ENCODE measurements around the gene ABHD17C.

Gene ABHD17C

GRCh38 chr15:80727196-80727595 is 32.1 kb downstream of the ABHD17C start:
- no peaks in the 10 kb centered on the region for H3K9me3 ChIP-seq (ENCODE audit: control insufficient read depth in 1 of 2, low read length in 2 of 2)
- H3K4me3 ChIP-seq (ENCODE audit: low read depth in 1 of 2, low read length in 2 of 2), result no peak overlapping the region
- H3K9ac ChIP-seq (ENCODE audit: low read depth in 1 of 2, low read length in 2 of 2), result no peak overlapping the region
- peaks cover 4 to 6% of the 10 kb centered on the region in 2 donors for H3K4me1 ChIP-seq (ENCODE audit: control insufficient read depth in 1 of 2, insufficient read depth in 2 of 2, low read length in 2 of 2)
- H3K27ac ChIP-seq (ENCODE audit: low read depth, low read length), result no peak overlapping the region
- no peaks in the 10 kb centered on the region for H3K27me3 ChIP-seq (ENCODE audit: control insufficient read depth in 1 of 2, insufficient read depth in 2 of 2, low read length in 2 of 2)
- peaks cover 5% of the 10 kb centered on the region in 2 donors for H3K36me3 ChIP-seq (ENCODE audit: control insufficient read depth in 1 of 2, insufficient read depth in 2 of 2, low read length in 2 of 2)

DNA sequence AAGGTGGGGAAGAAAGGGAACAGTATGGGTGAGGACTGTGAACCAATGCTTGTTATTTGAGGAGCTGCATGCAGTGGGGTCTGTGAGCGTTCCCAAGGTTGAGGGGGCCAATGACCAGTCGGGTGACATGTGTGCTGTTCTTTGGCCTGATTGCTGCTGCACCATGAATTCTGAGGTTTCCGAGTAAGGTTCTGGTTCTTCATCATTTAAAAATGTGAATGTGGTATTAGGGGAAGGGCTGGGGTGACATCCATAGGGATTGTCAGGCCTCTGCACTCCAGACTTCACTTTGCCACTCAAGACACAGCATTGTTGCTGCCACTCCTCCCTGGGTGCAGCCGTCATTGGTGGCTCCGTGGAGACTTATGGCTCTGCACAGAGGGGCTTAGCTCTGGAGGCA is 32.5 kb downstream of the ABHD17C start:
- Histone ChIP-seq H3K27me3 (ENCODE audit: control insufficient read depth in 1 of 2, insufficient read depth in 2 of 2, low read length in 2 of 2) (no peaks in the 10 kb centered on the region), H3K36me3 (ENCODE audit: control insufficient read depth in 1 of 2, insufficient read depth in 2 of 2, low read length in 2 of 2) (peaks cover 5% of the 10 kb centered on the region in 2 donors), H3K9me3 (ENCODE audit: control insufficient read depth in 1 of 2, low read length in 2 of 2) (no peaks in the 10 kb centered on the region), H3K4me1 (ENCODE audit: control insufficient read depth in 1 of 2, insufficient read depth in 2 of 2, low read length in 2 of 2) (peaks cover 4 to 6% of the 10 kb centered on the region in 2 donors), H3K4me3 (ENCODE audit: low read depth in 1 of 2, low read length in 2 of 2) (no peak overlapping the region), H3K9ac (ENCODE audit: low read depth in 1 of 2, low read length in 2 of 2) (no peak overlapping the region), H3K27ac (ENCODE audit: low read depth, low read length) (no peak overlapping the region)

- no peaks in the 10 kb centered on the region for H3K27me3 ChIP-seq (ENCODE audit: control insufficient read depth in 1 of 2, insufficient read depth in 2 of 2, low read length in 2 of 2)
- no peak overlapping the region for H3K27ac ChIP-seq (ENCODE audit: low read depth, low read length)
- H3K4me3 ChIP-seq (ENCODE audit: low read depth in 1 of 2, low read length in 2 of 2), result no peak overlapping the region
- H3K9me3 ChIP-seq (ENCODE audit: control insufficient read depth in 1 of 2, low read length in 2 of 2), result no peaks in the 10 kb centered on the region
- peaks cover 5% of the 10 kb centered on the region in 2 donors for H3K36me3 ChIP-seq (ENCODE audit: control insufficient read depth in 1 of 2, insufficient read depth in 2 of 2, low read length in 2 of 2)
- no peaks in the 10 kb centered on the region for H3K4me1 ChIP-seq (ENCODE audit: control insufficient read depth in 1 of 2, insufficient read depth in 2 of 2, low read length in 2 of 2)
- no peak overlapping the region for H3K9ac ChIP-seq (ENCODE audit: low read depth in 1 of 2, low read length in 2 of 2)
Measured at GRCh38 chr15:80730387-80730786, 35.3 kb downstream of the ABHD17C start.

DNA sequence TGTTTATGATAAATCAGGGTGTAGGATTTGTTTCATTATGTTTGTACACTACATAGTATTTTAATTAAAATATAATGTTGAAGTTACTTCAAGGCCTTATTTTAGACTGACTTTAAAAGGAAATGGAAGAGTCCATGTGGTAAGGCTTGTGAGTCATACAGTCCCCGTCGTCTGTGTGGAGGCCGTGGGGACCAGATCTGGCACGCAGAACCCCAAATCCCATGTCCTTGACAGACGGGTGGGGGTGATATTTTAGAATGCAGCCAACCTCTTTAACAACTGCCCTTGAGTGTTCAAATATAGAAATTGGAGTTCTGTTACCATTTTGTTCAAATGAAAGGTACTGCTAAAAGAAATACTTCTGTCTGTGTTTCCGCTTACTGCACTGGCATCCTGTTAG is 35.8 kb downstream of the ABHD17C start:
- Histone ChIP-seq H3K9ac (ENCODE audit: low read depth in 1 of 2, low read length in 2 of 2) (no peak overlapping the region), H3K4me3 (ENCODE audit: low read depth in 1 of 2, low read length in 2 of 2) (no peak overlapping the region), H3K27ac (ENCODE audit: low read depth, low read length) (no peak overlapping the region), H3K9me3 (ENCODE audit: control insufficient read depth in 1 of 2, low read length in 2 of 2) (no peaks in the 10 kb centered on the region), H3K4me1 (ENCODE audit: control insufficient read depth in 1 of 2, insufficient read depth in 2 of 2, low read length in 2 of 2) (no peaks in the 10 kb centered on the region), H3K36me3 (ENCODE audit: control insufficient read depth in 1 of 2, insufficient read depth in 2 of 2, low read length in 2 of 2) (peaks cover 5% of the 10 kb centered on the region in 2 donors), H3K27me3 (ENCODE audit: control insufficient read depth in 1 of 2, insufficient read depth in 2 of 2, low read length in 2 of 2) (no peaks in the 10 kb centered on the region)

GRCh38 chr15:80732167-80732566 is 37.1 kb downstream of the ABHD17C start:
- H3K27ac ChIP-seq (ENCODE audit: low read depth, low read length), result no peak overlapping the region
- H3K4me3 ChIP-seq (ENCODE audit: low read depth in 1 of 2, low read length in 2 of 2), result no peak overlapping the region
- no peaks in the 10 kb centered on the region for H3K27me3 ChIP-seq (ENCODE audit: control insufficient read depth in 1 of 2, insufficient read depth in 2 of 2, low read length in 2 of 2)
- H3K4me1 ChIP-seq (ENCODE audit: control insufficient read depth in 1 of 2, insufficient read depth in 2 of 2, low read length in 2 of 2), result peaks cover 4% of the 10 kb centered on the region in 2 donors
- no peaks in the 10 kb centered on the region for H3K9me3 ChIP-seq (ENCODE audit: control insufficient read depth in 1 of 2, low read length in 2 of 2)
- peaks cover 5% of the 10 kb centered on the region in 2 donors for H3K36me3 ChIP-seq (ENCODE audit: control insufficient read depth in 1 of 2, insufficient read depth in 2 of 2, low read length in 2 of 2)
- no peak overlapping the region for H3K9ac ChIP-seq (ENCODE audit: low read depth in 1 of 2, low read length in 2 of 2)

DNA sequence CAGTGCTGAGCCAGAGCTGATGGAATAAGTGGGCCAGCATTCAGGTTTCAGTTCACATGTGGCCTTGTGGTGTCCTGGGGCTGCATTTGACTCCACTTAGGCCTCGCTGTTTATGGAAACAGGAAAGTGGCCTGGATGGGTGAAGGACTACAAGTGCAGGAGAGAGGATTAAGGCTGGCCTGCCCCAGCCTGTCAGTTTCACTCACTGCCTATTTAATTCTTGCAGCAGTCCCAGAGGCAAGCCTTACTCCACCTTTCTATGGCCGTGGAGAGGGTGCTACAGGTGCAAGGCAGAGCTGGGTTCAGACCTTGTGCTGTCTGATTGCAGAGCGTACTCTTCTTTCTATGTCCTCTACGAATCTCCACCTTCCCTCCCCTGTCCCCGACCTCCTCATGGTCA is 37.7 kb downstream of the ABHD17C start:
- no peak overlapping the region for H3K9ac ChIP-seq (ENCODE audit: low read depth in 1 of 2, low read length in 2 of 2)
- no peak overlapping the region for H3K4me3 ChIP-seq (ENCODE audit: low read depth in 1 of 2, low read length in 2 of 2)
- H3K27ac ChIP-seq (ENCODE audit: low read depth, low read length), result no peak overlapping the region
- H3K27me3 ChIP-seq (ENCODE audit: control insufficient read depth in 1 of 2, insufficient read depth in 2 of 2, low read length in 2 of 2), result no peaks in the 10 kb centered on the region
- no peaks in the 10 kb centered on the region for H3K9me3 ChIP-seq (ENCODE audit: control insufficient read depth in 1 of 2, low read length in 2 of 2)
- peaks cover 4 to 5% of the 10 kb centered on the region in 2 donors for H3K36me3 ChIP-seq (ENCODE audit: control insufficient read depth in 1 of 2, insufficient read depth in 2 of 2, low read length in 2 of 2)
- H3K4me1 ChIP-seq (ENCODE audit: control insufficient read depth in 1 of 2, insufficient read depth in 2 of 2, low read length in 2 of 2), result peaks cover 4% of the 10 kb centered on the region in 2 donors

DNA sequence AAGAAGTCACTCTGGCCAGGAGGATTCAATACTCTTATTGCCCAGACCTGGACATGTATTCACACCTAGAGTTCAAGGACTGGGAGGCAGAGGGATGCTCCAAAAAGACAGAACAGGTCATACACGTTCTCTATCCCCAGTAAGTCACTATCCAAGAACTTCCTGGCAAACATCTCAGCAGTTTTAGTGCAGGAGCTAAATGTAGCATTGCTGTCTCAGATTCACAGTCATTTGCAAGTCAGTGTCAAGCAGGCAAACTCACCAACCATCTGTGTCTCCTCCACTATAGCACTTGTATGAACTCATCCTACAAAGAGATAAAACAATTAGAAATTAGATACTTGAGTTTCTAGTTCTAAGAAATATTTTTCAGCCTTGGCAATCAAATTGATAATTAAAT is 38.4 kb downstream of the ABHD17C start:
- no peaks in the 10 kb centered on the region for H3K27me3 ChIP-seq (ENCODE audit: control insufficient read depth in 1 of 2, insufficient read depth in 2 of 2, low read length in 2 of 2)
- H3K4me3 ChIP-seq (ENCODE audit: low read depth in 1 of 2, low read length in 2 of 2), result no peak overlapping the region
- no peak overlapping the region for H3K27ac ChIP-seq (ENCODE audit: low read depth, low read length)
- no peaks in the 10 kb centered on the region for H3K36me3 ChIP-seq (ENCODE audit: control insufficient read depth in 1 of 2, insufficient read depth in 2 of 2, low read length in 2 of 2)
- H3K9ac ChIP-seq (ENCODE audit: low read depth in 1 of 2, low read length in 2 of 2), result no peak overlapping the region
- peaks cover 4% of the 10 kb centered on the region in 2 donors for H3K4me1 ChIP-seq (ENCODE audit: control insufficient read depth in 1 of 2, insufficient read depth in 2 of 2, low read length in 2 of 2)
- no peaks in the 10 kb centered on the region for H3K9me3 ChIP-seq (ENCODE audit: control insufficient read depth in 1 of 2, low read length in 2 of 2)

DNA sequence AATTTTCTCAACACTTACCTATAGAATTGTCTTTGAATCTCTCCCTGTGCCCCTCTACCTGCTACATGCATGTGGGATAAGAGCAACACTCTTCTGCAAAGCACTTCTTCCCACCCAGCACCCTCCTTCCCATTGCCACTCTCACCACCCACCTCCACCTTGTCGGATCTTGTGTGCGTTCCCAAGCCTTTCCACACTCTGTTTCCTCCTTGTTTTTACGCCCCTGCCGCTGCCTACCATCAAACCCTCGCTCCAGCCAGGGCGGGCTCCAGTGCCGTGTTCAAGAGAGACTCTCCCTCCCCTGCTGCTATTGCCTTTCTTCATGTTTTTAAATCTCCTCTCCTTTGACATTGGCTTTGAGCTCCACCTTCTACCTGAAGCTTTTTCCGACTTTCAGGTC is 40.2 kb downstream of the ABHD17C start:
- H3K4me1 ChIP-seq (ENCODE audit: control insufficient read depth in 1 of 2, insufficient read depth in 2 of 2, low read length in 2 of 2), result peaks cover 4% of the 10 kb centered on the region in 2 donors

DNA sequence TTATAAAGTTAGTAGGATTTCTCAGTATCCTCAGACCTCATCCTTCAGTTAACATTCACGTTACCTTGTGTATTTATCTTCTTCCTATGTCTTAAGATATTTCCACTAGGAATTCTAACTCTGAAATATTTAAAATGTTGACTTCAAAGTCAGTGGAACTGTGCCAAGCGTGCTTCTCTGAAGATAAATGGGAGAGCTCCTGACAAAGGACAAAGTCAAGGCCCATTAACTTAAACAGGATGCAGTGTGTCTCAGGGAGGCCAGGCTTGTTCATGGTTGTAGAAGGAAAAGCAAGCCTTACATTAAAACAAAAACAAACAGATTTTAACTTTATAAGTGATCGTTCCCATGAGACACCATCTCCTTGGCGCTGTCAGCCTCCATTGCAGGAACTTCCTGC is 41.5 kb downstream of the ABHD17C start:
- peaks cover 4% of the 10 kb centered on the region in 2 donors for H3K4me1 ChIP-seq (ENCODE audit: control insufficient read depth in 1 of 2, insufficient read depth in 2 of 2, low read length in 2 of 2)
- no peak overlapping the region for H3K27ac ChIP-seq (ENCODE audit: low read depth, low read length)
- H3K36me3 ChIP-seq (ENCODE audit: control insufficient read depth in 1 of 2, insufficient read depth in 2 of 2, low read length in 2 of 2), result no peaks in the 10 kb centered on the region
- H3K9me3 ChIP-seq (ENCODE audit: control insufficient read depth in 1 of 2, low read length in 2 of 2), result no peaks in the 10 kb centered on the region
- H3K9ac ChIP-seq (ENCODE audit: low read depth in 1 of 2, low read length in 2 of 2), result no peak overlapping the region
- H3K27me3 ChIP-seq (ENCODE audit: control insufficient read depth in 1 of 2, insufficient read depth in 2 of 2, low read length in 2 of 2), result no peaks in the 10 kb centered on the region
- H3K4me3 ChIP-seq (ENCODE audit: low read depth in 1 of 2, low read length in 2 of 2), result peak overlapping the region in 1 of 2 donors; percentile 7

More for the DNA sequence above, 40.2 kb downstream of the ABHD17C start:
- H3K4me3 ChIP-seq (ENCODE audit: low read depth in 1 of 2, low read length in 2 of 2), result no peak overlapping the region
- no peaks in the 10 kb centered on the region for H3K27me3 ChIP-seq (ENCODE audit: control insufficient read depth in 1 of 2, insufficient read depth in 2 of 2, low read length in 2 of 2)
- H3K36me3 ChIP-seq (ENCODE audit: control insufficient read depth in 1 of 2, insufficient read depth in 2 of 2, low read length in 2 of 2), result no peaks in the 10 kb centered on the region
- no peaks in the 10 kb centered on the region for H3K9me3 ChIP-seq (ENCODE audit: control insufficient read depth in 1 of 2, low read length in 2 of 2)
- H3K9ac ChIP-seq (ENCODE audit: low read depth in 1 of 2, low read length in 2 of 2), result no peak overlapping the region
- H3K27ac ChIP-seq (ENCODE audit: low read depth, low read length), result no peak overlapping the region

DNA sequence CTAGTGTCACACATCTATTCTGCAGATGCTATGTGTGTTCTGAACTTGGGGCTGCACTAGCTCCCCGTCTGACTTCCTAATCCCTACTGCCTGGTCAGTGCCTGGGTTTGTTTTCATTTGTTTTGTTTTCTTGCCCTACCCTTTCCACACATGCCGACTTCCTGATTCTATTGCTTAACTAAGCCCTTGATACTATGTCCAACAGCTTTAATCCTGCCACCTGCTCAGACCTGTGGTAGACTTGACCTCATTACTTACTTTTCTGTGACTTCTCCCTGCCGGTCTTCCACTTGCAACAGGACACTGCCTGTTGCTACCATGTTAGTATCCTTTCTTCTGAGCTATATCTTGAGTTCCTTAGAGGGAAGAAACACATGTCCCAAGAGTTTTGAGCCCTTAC is 44.8 kb downstream of the ABHD17C start:
- Histone ChIP-seq H3K27ac (ENCODE audit: low read depth, low read length) (no peak overlapping the region), H3K9me3 (ENCODE audit: control insufficient read depth in 1 of 2, low read length in 2 of 2) (no peaks in the 10 kb centered on the region), H3K36me3 (ENCODE audit: control insufficient read depth in 1 of 2, insufficient read depth in 2 of 2, low read length in 2 of 2) (no peaks in the 10 kb centered on the region), H3K9ac (ENCODE audit: low read depth in 1 of 2, low read length in 2 of 2) (no peak overlapping the region), H3K4me3 (ENCODE audit: low read depth in 1 of 2, low read length in 2 of 2) (no peak overlapping the region), H3K4me1 (ENCODE audit: control insufficient read depth in 1 of 2, insufficient read depth in 2 of 2, low read length in 2 of 2) (peaks cover 4% of the 10 kb centered on the region in 2 donors), H3K27me3 (ENCODE audit: control insufficient read depth in 1 of 2, insufficient read depth in 2 of 2, low read length in 2 of 2) (no peaks in the 10 kb centered on the region)

DNA sequence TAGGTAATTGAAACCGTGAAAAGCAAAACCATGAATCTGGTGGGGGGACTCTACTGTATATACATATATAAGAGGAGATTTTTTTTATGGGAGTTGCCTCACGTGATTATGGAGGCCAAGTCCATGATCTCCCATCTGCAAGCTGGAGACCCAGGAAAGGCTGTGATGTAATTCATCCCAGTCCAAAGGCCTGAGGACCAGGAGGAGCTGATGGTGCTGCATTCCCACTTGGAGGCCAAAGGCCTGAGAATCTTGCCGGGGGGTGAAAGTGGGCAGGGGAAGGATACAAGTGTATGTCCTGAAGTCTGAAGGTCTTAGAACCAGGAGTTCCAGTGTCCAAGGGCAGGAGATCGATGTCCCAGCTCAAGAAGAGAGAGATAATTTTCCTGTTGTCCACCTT is 47.0 kb downstream of the ABHD17C start:
- no peaks in the 10 kb centered on the region for H3K36me3 ChIP-seq (ENCODE audit: control insufficient read depth in 1 of 2, insufficient read depth in 2 of 2, low read length in 2 of 2)
- no peak overlapping the region for H3K9ac ChIP-seq (ENCODE audit: low read depth in 1 of 2, low read length in 2 of 2)
- no peaks in the 10 kb centered on the region for H3K27me3 ChIP-seq (ENCODE audit: control insufficient read depth in 1 of 2, insufficient read depth in 2 of 2, low read length in 2 of 2)
- no peaks in the 10 kb centered on the region for H3K4me1 ChIP-seq (ENCODE audit: control insufficient read depth in 1 of 2, insufficient read depth in 2 of 2, low read length in 2 of 2)
- no peaks in the 10 kb centered on the region for H3K9me3 ChIP-seq (ENCODE audit: control insufficient read depth in 1 of 2, low read length in 2 of 2)
- H3K4me3 ChIP-seq (ENCODE audit: low read depth in 1 of 2, low read length in 2 of 2), result no peak overlapping the region
- no peak overlapping the region for H3K27ac ChIP-seq (ENCODE audit: low read depth, low read length)
